Posterior cingulate gyrus (tissue), 11 donors: ENCODE data around the gene ACOXL.
A peak's percentile ranks its signal among the peaks of the same experiment; 100 is the strongest.

Source experiments
- DNase-seq, 10 donors: peaks; one replicate each; pipeline versions ENCODE4 v3.0.0 to v3.0.0-alpha.2; 2020 to 2021; ENCODE audit warnings: mixed read lengths in 3 of 10
- intact Hi-C: fragments of 100-400 bp; cut with DNase I; formaldehyde crosslinking; loops from one replicate; pipeline ENCODE4 v1.15.1; 2023

Gene ACOXL

DNA sequence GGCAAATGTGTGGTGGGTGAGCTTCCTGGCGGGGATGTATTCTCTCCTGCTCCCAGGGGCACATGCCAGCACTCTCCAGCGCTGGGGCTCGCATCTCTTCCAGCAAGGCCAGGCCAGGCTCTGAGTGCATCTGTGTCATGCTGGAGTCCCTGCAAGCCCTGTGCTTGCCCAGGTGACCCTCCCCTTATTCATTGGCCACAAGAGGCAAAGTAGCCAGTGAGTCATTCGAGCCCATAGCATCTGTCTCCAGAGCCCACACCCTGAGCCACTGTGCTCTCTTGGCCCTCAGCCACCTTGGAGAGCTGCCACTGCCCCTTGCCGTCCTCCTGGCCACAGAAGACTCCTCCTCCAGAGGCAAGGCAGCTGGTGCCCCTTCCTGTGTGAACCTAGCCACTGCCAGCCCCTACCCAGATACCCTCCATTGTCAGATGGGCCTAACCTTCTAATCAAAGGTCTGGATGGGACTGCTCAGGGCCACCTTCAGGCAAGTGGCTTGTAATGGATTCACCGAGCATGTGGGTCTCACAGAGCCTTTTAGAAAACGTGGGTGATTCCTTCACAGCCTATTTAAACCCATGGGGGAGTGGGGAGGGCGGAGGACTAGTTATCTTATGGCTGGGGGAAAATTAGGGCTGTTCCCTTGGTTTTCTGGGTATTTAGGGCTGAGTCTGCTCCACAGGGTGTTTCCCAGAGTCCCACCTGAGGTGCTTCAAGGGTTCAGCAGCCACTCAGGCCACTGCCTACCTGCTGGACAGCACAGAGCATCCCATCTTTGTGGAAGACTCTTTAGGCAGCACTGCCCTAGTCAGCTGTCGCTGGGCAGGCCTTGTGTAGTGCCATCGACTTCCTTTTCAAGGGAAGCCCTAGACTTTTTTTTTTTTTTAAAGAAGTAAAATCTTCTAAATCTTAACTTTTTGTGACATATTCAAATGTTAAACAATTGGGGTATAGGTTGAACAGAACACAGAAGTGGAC is 137.4 kb downstream of the ACOXL start:
- no peak for DNase-seq
- intact Hi-C loops, result no loop called here

DNA sequence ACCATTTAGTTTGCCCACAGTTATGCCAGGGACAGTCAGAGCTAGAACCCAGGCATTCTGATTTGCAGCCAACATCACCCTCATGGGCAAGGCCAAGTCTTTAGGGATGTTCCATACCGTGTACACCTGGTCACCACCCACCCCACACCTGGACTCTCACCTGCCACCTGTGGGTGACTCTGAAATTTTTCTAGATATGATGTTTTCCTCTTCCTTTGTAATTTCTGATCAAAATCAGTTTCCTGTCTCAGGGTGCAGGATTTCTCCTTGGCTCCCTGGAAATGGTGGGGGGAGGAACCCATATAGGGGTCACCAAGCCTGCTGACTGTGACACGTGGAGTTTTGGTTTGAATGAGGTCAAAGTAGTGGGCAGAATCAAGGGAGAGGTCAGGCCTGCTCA is 138.2 kb downstream of the ACOXL start:
- DNase-seq, result no peak
- intact Hi-C loops, result no loop called here

DNA sequence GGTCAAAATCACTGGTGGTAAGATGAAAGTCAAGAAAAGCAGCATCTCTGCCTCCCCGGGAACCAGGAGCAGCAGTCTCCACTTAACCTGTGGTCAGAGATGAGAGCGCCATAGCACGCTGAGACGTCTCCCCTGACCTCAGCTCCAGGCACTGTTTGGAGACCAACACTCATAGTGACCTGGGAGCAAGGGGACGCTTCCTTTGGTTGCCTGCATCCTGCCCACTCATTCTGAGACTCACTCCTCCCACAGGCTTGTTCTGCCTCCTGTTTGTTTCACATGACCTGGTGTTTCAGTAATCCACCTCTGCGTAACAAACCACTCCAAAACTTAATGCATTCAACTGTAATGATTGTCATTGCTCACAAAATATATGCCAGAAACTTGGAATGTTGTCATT is 139.3 kb downstream of the ACOXL start:
- DNase-seq, result no peak
- intact Hi-C loops, result no loop called here

DNA sequence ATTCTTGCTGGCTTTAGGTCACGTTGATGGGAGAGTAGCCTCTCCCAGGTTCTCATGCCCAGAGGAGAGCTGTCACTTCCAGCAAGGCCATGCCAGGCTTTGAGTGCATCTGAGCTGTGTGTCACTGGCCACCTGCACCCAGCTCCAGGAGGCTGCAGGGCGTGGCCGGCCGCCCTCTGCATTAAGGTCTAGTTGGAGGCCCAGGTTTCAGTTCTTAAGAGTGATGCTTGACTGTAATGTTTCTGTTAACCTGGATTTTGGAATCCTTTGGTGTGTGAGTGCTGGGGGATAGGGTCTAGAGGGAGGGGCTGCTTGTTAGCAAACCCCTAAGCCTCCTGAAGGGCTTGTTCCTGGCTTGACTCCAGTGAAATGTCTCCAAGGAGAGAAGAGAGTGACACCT is 140.1 kb downstream of the ACOXL start:
- intact Hi-C loops, result no loop called here
- no peak for DNase-seq

DNA sequence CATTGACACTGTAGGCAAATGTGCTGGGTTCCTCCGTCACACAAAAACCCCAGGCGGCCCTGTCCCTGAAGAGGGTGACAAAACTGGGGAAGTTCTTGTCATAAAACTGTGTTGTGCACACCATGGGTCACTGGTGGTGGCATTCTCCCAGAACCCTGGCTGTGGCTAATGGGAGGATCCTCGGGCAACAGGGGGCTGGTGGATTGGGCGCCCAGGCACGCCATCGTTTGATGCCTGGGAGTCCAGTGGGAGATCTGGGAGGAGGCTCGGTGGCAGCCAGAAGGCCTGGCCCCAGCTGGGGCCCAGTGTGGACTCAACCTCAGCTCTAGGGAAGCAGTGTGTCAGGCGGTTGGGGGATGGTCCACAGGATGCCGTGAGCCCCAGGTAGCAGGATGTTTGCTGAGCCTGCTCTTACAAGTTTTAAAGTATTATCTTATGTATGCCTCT is 140.7 kb downstream of the ACOXL start:
- no peak for DNase-seq
- intact Hi-C loops, result no loop called here

DNA sequence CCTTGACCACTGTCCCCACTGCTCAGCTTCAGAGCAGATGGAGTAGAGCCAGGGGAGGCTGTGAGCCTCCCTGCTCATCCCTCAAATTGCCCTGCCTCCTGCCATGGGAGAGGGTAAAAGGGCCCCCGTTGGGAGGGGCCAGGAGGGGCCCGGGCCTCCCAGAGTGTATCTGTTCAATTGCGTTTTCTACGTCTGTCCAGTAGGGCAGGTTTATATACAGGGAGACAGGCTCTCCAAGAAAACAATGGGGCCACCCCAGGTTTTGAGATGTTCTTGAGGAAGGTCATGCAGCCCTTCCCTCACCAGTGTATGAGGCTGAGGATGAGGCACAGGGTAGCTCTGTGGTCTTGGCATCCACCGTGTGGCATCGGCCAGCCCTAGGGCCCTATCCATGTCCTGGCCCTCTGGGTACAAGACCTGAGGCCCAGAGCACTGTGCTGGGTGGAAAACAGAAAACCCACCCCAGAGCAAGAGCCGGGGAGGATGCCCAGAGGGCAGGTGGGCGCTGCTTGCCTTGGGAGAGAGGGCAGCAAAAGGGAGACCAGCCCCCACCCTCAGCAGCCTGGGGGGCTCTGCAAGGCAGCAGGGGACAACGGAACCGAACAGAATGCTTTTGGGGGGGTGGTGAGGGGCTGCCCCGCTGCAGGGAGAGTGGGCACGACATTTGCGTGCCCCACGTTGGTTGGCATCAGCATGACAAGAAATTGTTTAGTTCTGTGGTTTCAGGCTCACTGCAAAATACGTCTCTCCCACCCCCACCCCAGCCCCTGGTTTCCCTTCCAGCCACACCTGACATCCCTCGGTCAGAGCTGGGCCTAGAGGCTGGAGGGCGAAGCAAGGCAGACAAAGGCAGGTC is 141.5 kb downstream of the ACOXL start:
- DNase-seq, result no peak
- intact Hi-C loops, result no loop called here

DNA sequence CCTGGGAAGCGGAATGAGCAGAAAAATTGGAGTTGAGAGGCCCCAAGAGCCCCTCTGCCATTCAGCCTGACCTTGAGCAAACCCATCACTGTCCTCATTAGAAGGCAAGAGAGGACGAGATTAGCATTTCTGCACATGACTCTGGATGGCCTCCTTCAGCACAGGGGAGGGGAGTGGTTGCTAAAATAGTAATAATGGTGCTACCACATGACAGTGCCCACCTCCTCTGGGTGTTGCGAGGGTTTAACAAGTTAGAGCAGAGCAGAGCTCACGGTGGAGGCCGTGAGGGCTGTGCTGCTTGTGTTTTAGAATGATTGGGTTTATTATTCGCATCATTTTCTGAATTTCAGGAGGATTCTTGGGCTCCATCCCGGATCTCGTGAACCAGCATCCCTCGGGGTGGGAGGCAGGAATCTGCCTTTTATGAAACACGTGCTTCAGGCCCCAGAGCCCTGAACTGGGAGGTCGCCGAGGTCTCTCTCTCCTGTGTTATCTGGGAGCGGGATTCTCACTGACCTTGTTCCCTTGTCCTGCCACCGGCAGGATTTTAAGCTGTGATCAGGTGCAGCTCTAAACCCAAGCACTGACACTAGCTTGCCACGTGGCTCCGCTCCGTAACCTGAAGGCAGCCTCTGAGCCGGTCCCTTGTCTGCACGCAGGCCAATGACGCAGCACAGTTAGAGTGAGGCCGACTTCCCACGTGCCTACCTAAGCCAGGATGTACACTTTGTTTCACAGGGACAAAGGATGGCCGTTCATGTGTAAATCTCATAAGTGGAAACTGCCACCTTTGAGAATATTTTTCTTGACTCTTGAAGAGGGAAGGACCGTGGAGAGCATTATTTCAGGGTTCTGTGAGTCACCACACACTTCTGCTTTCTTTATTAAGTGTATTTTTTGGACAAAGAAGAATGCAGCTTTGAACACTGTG is 142.3 kb downstream of the ACOXL start:
- intact Hi-C loops, result no loop called here
- DNase-seq, result no peak

DNA sequence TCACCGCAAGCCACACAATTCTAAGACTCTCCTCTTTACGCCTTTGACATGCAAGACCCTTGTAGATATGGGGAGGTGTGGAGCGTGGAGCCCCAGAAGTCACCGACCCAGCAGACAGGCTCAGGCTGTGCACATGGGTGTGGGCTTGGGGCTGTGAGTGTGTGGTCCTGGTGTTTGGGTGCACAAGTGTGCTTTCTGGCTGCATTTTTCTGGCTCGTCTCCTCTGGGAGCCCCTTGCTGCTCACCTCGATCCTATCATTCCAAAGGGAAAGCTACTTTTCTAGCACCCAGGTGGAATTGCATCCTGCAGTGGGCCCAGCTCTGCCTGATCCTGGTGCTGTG is 143.0 kb downstream of the ACOXL start:
- intact Hi-C loops, result no loop called here
- no peak for DNase-seq

DNA sequence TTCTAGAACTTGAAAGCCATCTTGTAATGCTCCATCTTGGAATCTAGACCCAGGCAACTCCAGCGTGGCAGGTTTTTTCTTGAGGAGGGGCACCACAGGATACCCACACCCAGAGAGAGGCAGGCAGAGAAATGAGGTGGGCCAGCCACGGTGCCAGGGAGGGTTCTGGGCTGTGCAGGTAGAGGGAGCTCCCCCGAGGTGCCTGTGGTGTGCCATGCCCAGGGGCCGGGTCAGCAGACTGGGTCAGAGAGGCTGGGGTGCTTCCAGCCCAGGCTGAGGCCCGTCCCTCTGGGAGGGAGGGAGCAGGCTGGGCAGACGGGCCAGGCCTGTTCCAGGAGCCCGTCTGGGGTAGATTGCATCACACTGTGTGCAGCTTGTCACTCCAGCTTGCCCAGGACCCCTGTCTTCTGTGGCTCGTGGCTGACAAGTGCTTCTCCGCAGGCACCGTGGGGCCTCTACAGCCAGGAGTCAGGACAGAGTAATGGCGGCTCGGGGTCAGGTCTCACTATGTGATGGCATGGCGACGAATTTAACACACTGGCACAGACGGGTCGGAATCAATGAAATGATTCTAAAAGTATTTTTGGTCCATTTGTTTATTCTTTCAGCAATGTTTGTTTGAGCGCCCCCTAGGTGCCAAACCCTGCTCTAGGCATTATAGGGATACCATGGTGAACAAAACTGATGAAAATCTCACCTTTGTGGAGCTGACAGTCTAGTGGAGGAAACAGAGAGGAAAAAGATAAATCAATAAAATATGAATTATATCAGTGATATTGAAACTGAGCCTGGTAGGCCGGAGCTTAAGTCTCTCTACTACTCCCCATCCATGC is 144.0 kb downstream of the ACOXL start:
- peak in 1 of 10 donors; percentile 61 for DNase-seq

DNA sequence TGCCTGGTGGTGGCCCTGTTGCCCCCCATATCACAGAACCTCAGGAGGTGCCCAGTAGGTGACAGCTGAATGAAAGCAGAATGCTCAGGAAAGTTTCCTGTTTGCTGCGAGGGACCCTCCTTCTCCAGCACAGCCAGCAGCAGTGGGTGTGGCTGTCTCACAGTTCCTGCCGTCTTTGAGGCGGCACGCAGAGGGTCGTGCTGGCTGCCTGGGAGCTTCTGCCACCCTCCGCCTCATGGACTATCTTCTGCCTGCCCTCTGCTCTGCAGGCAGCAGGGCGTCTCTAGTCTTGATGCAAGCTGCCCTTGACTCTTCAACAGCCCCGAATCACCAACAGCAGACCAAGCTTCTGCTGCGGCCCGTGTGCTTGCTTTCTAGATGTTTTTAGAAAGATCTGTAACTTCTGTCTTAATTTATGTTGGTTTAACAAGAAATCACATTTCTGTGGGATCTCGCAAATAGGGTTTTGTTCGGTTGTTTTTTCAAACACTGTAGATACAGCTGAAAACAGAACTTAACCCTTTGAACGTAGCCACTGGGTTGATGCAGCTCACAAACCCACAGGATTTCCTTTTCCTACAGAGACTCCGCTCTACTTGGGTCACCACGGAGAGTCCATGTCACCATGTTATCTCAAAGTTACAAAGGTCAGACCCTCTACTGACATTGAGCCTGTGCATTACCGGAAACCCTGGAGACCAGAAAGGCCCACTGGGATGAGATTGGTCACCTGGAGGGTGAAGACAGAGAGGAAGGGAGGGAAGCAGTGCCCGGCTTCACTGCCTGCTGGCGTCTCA is 144.9 kb downstream of the ACOXL start:
- DNase-seq, result no peak
- intact Hi-C loops, result no loop called here

More for the DNA sequence above, 144.0 kb downstream of the ACOXL start:
- intact Hi-C loops, result no loop called here

DNA sequence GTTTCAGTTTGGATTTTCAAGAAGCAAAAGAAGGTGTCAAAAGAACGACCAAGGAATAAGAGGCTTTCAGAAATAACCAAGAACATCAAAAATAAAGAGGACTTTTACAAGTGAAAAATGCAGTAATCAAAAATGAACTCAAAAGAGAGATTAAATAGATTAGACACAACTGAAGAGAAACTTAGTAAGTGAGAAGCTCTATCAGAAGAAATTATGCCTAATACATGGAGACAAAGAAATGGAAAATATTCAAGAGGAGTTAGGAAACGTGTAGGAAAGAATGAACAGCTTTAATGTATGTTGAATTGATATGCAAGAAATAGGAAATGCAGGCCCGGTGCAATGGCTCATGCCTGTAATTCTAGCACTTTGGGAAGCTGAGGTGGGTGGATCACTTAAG is 145.8 kb downstream of the ACOXL start:
- intact Hi-C loops, result no loop called here
- no peak for DNase-seq

DNA sequence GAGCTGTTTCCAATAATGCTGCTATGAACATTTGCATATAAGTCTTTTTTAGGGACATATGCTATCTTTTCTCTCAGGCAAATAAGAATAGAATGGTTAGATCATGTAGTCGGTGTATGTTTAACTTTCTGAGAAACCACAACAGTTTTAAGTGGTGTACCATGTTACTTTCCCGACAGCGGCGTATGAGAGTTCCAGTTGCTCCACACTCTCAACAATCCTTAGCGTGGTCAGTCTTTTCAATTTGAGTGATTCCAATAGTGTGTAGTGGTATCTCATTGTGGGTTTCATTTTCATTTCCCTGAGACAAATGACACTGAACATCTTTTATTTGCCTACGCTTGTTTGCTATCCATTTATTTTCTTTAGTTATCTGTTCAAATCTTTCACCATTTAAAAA is 149.5 kb downstream of the ACOXL start:
- intact Hi-C loops, result no loop called here
- DNase-seq, result no peak

DNA sequence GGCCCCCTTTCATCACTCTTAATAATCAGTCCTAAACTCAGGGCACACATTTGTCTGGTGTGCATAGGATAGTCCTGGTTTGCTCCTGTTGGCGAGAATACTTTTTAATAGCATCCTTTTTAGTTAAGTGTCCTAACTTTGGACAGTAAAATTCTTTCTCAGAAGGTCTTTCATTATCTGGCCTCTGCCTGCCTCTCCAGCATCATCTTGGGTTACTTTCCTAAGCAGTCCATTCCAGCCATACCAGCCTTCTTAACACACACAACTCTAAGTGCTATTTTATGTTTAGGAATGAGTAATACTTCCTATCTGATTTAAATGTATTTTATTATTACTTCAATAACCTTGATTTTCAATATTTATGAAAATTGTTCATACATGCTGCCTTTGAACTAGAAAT is 151.0 kb downstream of the ACOXL start:
- intact Hi-C loops, result no loop called here

DNA sequence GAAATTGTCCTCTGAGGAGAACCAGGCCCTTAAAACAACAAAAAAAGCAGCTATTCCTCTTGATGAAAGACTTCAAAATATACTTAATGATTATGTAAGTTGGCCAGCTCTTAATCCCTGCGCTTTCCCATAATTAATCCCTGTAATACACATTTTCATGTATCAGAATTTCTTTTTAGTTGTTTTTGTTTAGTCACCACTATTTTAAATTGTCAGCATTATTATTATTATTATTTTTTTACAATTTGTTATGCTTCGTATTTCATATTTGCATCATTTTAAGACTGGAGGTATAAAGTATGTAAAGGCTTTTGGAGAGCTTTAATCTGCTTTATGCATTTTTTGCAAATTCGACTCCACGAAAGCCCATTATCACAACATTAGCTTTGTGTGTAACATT is 152.9 kb downstream of the ACOXL start:
- no peak for DNase-seq
- intact Hi-C loops, result no loop called here

More for the DNA sequence above, 151.0 kb downstream of the ACOXL start:
- DNase-seq, result no peak

DNA sequence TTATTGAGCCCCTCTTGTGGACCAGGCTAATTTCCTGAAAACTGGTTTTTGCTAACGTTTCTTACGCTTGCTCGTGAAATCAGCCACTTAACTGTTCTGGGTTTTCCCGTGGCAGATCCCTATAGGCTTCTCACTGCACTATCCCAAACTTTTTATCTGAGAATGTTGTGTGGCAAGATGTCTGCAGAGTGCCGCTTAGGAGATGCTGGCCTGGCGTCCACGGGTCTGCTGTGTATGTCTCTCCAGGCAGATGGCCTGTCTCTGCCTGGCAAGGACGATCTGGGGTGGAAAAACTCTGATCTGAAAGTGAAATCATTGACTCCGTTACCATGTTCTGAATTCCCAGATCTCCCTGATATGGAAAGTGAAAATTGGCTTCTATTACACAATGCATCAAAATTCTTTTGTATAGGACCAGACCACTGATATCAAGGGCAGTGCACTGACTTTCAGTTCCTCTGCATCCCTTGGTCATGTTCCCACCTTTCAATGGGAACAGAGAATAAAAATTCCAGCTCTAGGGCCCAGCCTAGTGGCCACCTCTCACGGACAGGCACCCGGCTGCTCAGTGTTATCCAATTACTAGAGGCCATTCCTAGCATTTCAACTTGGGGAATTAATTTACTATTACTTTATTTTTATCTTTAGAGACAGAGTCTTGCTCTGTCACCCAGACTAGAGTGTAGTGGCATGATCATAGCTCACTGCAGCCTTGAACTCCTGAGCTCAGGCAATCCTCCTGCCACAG is 154.6 kb downstream of the ACOXL start:
- no peak for DNase-seq
- intact Hi-C loops, result no loop called here

DNA sequence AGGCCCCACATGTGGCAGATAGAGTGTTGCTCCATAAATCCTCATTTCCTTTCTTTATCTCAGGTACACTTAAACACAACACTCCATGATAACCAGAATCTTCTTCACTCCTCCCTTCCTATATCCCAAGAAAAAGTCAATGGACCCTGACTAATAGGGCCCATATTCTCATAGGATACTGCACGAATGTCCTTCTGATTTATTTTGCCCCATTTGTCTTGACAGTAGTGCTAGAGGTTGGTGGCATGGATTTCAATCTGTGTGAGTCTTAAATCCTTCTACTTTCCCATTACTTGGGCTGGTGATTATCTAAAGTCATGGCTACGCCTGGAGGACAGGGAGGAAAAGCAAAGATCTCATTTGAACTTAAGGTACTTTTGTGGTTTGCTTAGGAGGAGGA is 156.0 kb downstream of the ACOXL start:
- intact Hi-C loops, result no loop called here
- no peak for DNase-seq

DNA sequence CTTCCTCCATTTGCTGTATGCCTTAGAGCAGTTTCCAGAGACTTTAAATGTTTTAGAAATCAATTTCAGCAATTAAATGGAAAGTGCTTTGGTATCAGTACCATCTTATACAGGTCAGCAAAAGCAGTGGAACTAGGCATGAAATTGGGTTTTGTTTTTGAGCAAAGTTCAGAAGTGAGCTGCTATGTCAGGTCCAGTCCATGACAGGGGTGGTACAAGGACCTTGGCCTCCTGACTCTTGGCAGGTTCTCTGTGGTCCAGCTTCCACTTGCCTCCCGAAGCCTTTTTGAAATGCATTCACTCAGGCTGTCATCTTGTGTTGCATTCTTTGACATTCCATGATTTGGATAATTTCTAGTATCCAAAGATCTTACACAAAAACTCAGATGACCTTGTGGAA is 159.3 kb downstream of the ACOXL start:
- intact Hi-C loops, result no loop called here

DNA sequence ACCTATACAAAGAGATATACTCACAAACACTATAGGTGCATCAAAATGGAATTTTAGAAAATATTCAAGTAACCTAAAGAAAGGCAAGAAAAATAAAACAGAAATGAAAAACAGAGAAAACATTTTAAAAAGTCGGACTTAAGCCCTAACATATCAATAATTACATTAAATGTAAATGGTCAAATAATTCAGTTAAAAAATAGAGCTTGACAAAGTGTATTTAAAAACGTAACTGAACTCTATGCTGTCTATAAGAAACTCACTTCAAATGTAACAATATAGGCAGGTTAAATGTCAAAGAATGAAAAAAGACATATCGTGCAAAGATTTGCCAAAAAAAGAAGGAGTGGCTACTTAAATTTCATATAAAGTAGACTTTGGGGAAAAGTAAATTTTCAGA is 163.9 kb downstream of the ACOXL start:
- DNase-seq, result no peak
- intact Hi-C loops, result no loop called here

More for the DNA sequence above, 159.3 kb downstream of the ACOXL start:
- DNase-seq, result no peak
